GM19397 (cell line): ENCODE measurements around the gene TMCC3.
"Not testable (repeated sequence)": the region's sequence is repeated elsewhere in the genome, so short reads cannot be mapped to it uniquely, and the experiment has no call there.

Experiments used
- ATAC-seq: cut with Tn5 transposase; IDR thresholded peaks from one replicate; pipeline ENCODE4 v1.9.1; 2021; ENCODE audit warnings: mild to moderate bottlenecking, moderate library complexity; ENCODE audit not compliant: unreplicated experiment

Gene TMCC3

GRCh38 chr12:94637390-94638113, 12.8 kb downstream of the TMCC3 start:
- ATAC-seq = no peak

DNA sequence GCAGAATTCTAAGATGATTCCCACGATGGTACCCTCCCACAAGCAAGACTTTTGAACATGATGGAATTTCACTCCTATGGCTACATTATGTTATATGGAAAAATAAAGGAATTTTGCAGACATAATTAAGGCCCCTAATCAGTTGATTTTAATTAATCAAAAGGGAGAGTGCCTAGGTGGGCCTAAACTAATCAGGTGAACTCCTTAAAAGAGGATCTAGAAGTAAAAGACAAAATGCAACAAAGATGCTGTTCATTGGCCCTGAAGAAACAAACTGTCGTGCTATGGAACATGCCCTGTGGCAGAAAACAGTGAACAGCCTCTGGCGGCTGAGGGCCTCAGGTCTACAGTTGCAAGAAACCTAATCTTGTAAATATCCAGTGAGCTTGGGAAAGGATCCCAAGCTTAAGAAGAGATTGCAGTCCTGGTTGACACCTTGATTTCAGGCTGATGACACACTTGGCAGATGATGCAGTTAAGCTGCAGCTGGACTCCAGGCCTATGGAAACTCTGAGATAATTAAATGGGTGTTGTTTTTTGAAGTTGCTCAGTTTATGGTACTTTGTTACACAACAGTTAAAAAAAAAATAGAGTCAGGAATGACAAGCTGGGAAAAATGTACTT, 13.8 kb downstream of the TMCC3 start:
- no peak for ATAC-seq

GRCh38 chr12:94634717-94635116, 15.6 kb downstream of the TMCC3 start:
- no peak for ATAC-seq

DNA sequence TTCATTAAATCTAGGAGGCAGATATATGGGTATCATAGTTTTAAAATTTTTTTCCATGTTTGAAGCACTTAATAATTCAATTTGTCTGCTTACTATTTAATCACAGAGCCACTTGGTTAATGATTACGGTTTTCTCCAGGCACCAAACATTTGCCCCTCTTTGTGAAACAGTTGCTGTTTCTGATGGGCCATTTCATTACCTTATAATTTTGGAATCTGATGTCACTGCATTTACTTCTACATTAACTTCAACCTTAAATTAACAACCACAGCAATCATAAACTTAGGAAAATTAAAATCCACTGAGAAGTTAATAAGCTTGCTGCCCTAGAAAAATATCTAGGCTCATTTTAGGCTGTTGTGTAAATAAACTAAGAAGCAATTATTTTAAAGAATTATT, 17.0 kb downstream of the TMCC3 start:
- ATAC-seq = no peak

DNA sequence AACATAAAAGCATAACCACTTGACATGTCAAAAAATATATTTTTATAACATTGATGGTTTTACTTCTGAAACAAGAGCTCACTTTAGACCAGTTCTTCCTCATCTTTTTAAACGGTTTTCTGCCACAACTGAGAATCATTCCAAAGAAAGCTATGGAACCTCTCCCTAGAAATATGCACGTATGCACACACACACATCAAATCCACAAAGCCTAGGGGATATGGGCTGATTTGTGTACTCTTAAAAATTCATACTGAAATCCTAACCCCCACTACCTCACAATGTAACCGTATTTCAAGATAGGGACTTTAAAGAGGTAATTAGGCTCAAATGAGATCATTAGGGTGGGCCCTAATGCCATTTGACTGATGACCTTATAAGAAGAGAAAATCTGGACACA, 19.3 kb downstream of the TMCC3 start:
- ATAC-seq = no peak

- no peak for ATAC-seq
Measured at GRCh38 chr12:94628819-94629472, 21.4 kb downstream of the TMCC3 start.

- ATAC-seq = no peak
Measured at GRCh38 chr12:94628369-94628768, 22.0 kb downstream of the TMCC3 start.

GRCh38 chr12:94625531-94625930, 24.8 kb downstream of the TMCC3 start:
- no peak for ATAC-seq

- ATAC-seq = no peak
Measured at GRCh38 chr12:94623161-94623920, 27.0 kb downstream of the TMCC3 start.

GRCh38 chr12:94622475-94622874, 27.9 kb downstream of the TMCC3 start:
- no peak for ATAC-seq

DNA sequence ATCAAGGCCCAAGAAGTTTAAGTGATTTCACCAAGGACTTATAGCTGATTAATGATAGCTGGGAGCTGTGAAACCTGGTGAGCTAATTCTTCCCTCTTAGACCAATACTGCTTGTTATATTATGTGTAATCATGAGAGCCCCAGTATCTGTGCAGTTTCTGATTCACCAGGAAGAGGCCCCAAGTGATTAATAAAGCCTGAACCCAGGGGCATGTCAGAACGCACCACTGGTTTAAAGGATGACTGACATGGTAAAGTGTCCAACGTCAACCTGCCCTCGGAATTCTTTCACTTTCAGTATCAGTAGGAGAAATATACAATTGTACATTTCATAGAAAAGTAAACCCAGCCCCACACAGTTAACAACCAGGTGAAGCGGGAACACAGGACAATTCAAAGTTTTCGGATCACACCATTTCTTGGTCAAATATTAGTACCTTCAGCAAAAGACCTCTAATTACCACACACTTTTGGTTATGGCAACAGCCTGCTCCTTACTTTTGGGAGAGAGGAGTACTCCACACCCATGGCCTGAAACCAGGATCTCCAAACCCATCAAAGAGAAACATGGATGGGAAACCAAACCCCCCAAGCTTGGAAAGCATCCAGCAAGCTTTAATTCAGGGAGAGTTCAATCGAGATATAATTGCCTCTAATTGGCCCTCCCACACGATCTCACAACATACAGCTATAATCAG, 28.5 kb downstream of the TMCC3 start:
- peak; percentile 84 for ATAC-seq

DNA sequence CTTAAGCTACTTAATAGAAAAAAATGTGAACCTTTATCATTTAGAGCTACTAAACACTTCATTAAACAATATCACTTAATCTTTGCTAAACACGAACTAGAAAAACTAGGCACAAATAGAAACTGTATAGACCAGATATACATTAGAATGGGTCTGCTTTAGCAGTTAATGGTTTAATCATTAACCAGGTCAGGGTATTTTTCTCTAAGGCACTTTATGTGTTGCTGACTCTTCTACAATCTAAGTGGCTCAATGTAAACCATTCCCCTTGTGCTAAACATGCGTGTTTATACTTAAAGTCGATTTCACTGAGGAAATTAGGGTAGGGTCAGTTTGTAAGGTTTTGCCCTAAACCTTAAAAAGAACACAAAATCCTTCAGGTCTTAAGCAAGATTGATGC, 29.7 kb downstream of the TMCC3 start:
- no peak for ATAC-seq

- ATAC-seq = no peak
Measured at GRCh38 chr12:94618995-94619695, 31.2 kb downstream of the TMCC3 start.

DNA sequence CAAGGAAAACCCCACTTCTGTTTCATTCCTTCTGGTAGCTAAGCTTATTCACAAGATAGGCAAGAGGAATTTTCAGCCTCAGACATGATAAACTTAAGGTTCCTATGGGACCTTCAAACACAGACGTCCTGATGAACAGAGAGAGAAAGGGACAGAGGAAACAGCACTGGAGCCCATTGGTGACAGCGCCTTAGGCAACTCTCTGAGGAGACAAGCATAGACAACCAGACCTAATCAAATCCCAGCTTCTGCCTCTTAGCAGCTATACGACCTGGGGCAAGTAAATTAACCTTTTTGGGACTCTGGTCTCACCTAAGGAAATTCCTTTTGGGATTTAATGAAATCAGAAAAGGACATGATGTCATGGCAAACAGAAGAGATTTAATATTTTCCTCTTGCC, 33.3 kb downstream of the TMCC3 start:
- ATAC-seq = no peak

DNA sequence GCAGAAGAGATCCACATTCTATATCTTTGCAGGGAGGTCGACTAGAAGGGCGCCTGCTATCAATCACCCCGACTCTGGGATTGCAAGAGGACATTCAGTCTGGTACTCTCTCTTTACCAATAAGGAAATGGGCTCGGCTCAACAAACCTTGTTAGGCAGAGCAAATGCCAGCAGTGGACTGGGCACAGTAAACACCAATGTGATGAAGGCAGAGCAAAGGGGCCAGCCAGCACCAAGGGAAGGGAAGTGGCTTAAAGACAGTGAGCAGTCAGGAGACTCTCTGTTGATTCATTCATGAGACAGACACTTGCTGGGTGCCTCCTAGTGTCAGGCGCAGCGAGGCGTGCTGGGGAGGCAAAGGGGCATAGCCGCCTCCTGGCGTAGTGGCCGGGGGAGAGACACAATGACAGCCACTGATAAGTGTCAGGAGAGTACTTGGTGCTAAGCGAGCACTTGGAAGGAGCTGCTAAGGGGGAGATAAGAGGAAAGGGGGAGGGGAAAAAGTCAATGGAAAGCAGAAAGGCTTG, 34.1 kb downstream of the TMCC3 start:
- ATAC-seq = no peak

DNA sequence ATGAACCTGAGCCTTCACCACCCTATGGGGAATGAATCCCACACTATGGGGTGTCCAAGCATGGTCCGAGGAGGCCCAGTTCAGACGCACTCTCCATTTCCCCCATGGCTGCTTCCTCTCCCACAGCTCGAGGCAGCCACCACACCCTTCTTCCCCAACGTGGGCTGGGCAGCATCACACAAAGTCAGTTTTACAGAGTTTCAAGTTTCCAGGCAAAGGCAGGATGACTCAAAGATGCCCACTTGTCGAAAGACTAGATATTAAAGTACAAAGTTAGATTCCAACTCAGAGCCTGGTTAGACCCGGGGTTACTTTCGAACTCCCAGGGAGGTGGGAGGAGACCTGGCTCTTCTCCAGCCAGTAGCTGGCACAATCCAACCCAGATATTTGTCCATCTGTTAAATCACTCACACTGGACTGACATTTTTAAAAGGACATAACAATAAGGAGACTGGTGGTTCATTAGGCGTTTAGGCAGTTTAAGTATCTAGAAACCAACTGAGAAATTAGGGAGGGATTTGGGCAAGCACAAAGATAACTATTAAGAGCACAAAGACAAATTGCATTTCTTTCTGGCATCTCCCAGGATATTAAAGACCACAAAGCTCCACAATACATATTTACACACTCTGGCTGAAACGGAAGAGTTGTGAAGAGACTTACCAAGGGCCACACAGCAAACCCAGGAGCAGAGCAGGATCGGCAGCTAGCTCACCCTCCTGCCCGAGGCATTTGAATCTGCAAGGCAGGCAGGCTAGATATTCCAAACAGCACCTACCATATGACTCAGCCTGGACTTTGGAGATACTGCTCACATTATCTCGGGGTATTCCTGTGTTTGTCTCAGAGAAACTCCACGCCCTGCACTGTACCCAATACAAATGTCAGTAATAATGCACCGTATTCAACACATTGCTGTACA, 34.8 kb downstream of the TMCC3 start:
- ATAC-seq = no peak

DNA sequence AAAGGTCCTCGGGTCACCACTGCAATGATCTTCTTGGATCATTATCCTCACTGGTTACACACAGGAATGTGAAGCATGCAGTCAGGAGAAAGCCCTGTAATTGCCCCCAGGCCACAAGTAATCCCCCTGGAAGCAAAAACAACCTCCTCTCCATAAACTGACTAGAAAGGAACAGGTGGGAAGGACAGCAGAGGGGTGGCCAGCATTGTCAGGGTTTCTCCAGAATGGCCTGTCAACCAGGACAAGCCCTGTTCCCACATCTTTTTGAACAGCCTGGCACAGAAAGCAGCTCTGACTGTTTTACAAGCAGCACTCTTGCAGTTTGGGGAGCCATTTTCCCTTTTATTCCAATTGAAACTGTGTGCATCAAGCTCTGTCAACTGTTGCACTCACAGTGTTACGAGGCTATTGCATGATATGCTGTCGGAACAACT, 36.1 kb downstream of the TMCC3 start:
- no peak for ATAC-seq

- no peak for ATAC-seq
Measured at GRCh38 chr12:94609917-94610443, 40.4 kb downstream of the TMCC3 start.

DNA sequence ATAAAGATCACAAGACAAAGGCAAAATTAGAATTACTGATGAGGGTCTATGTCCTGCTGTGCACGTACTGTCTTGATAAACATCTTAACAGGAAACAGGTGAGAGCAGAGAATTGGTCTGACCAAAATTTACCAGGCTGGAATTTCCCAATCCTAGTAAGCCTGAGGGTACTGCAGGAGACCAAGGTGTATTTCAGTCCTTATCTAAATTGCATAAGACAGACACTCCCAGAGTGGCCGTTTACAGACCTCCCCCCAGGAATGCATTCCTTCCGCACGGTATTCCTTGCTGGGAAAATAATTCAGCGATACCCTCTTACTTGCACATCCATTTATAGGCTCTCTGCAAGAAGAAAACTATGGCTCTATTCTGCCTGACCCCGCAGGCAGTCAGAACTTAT, 43.5 kb downstream of the TMCC3 start:
- ATAC-seq = not testable (repeated sequence)
